ENCODE data around the gene KIF5A. TPM values are rescaled to one million over a fixed set of nuclear protein-coding genes. Genes with fewer than 3 reads are reported as not detected.

The KIF5A gene
- total RNA-seq, 3 donors from 2014 or later (not counting 1 experiment from before 2014, with no cell fraction given) = 0.09 to 0.40 (median 0.16) TPM

GRCh38 chr12:57541001-57541400 is 8.8 kb upstream of the KIF5A start:
- H3K4me3 Mint-ChIP-seq = no peak overlapping the region
- 98% methylated on average over 2 of the region's 2 CpGs for WGBS (ENCODE audit: insufficient coverage)
- ATAC-seq (no peak), DNase-seq (no peak)
- H3K27me3 ChIP-seq (ENCODE audit: control insufficient read depth, insufficient read depth, low read length) = no peaks in the 10 kb centered on the region
- H3K4me1 ChIP-seq (ENCODE audit: control insufficient read depth, insufficient read depth, low read length) = peaks cover 4% of the 10 kb centered on the region
- H3K36me3 Mint-ChIP-seq = no peaks in the 10 kb centered on the region
- H3K9me3 ChIP-seq (ENCODE audit: control insufficient read depth, insufficient read depth, low read length) = no peaks in the 10 kb centered on the region
- intact Hi-C loops (cut with micrococcal nuclease) = no loop called here
- H3K9me3 Mint-ChIP-seq = no peaks in the 10 kb centered on the region
- H3K4me1 Mint-ChIP-seq = peaks cover 15 to 27% of the 10 kb centered on the region in 2 donors
- no peak overlapping the region for H3K27ac Mint-ChIP-seq
- no peak overlapping the region for H3K4me3 ChIP-seq (ENCODE audit: low read length)
- peaks cover 14% of the 10 kb centered on the region for H3K36me3 ChIP-seq (ENCODE audit: control insufficient read depth, insufficient read depth, low read length)
- TF ChIP-seq, protein P1, sequence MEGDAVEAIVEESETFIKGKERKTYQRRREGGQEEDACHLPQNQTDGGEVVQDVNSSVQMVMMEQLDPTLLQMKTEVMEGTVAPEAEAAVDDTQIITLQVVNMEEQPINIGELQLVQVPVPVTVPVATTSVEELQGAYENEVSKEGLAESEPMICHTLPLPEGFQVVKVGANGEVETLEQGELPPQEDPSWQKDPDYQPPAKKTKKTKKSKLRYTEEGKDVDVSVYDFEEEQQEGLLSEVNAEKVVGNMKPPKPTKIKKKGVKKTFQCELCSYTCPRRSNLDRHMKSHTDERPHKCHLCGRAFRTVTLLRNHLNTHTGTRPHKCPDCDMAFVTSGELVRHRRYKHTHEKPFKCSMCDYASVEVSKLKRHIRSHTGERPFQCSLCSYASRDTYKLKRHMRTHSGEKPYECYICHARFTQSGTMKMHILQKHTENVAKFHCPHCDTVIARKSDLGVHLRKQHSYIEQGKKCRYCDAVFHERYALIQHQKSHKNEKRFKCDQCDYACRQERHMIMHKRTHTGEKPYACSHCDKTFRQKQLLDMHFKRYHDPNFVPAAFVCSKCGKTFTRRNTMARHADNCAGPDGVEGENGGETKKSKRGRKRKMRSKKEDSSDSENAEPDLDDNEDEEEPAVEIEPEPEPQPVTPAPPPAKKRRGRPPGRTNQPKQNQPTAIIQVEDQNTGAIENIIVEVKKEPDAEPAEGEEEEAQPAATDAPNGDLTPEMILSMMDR (IDR thresholded peaks at IDR 0.05) = no peak
- H3K27ac ChIP-seq (ENCODE audit: low read length) = no peak overlapping the region
- H3K27me3 Mint-ChIP-seq (ENCODE audit: low read depth in 2 of 2) = no peaks in the 10 kb centered on the region

DNA sequence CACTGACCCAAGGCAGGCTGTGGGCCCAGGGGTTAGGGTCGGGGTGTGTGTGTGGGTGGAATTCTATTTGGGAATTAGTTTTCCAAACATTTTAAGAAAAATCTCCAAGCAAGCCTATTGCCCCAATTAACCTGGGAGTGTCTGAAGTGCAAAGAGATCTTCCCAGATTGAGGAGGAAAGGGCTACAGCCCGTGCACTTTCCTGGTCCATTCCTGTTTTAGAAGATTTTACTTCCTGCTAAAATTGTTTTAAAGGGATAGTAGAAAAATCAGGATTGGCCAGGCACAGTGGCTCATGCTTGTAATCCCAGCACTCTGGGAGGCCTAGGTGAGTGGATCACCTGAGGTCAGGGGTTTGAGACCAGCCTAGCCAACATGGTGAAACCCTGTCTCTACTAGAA is 8.1 kb upstream of the KIF5A start:
- no peak overlapping the region for H3K27ac ChIP-seq (ENCODE audit: low read length)
- peaks cover 14% of the 10 kb centered on the region for H3K36me3 ChIP-seq (ENCODE audit: control insufficient read depth, insufficient read depth, low read length)
- no peaks in the 10 kb centered on the region for H3K27me3 ChIP-seq (ENCODE audit: control insufficient read depth, insufficient read depth, low read length)
- TF ChIP-seq, protein P1 (IDR thresholded peaks at IDR 0.05) = no peak
- H3K4me3 ChIP-seq (ENCODE audit: low read length) = no peak overlapping the region
- no peak overlapping the region for H3K27ac Mint-ChIP-seq
- ATAC-seq = no peak
- H3K4me3 Mint-ChIP-seq = no peak overlapping the region
- 82% methylated on average over 1 of the region's 2 CpGs for WGBS (ENCODE audit: insufficient coverage)
- DNase-seq = no peak
- H3K27me3 Mint-ChIP-seq (ENCODE audit: low read depth in 2 of 2) = no peaks in the 10 kb centered on the region
- no peaks in the 10 kb centered on the region for H3K9me3 ChIP-seq (ENCODE audit: control insufficient read depth, insufficient read depth, low read length)
- no peaks in the 10 kb centered on the region for H3K9me3 Mint-ChIP-seq
- peaks cover 12% of the 10 kb centered on the region for H3K4me1 ChIP-seq (ENCODE audit: control insufficient read depth, insufficient read depth, low read length)
- no peaks in the 10 kb centered on the region for H3K36me3 Mint-ChIP-seq
- intact Hi-C loops (cut with micrococcal nuclease) = no loop called here
- H3K4me1 Mint-ChIP-seq = peaks cover 18 to 35% of the 10 kb centered on the region in 2 donors

DNA sequence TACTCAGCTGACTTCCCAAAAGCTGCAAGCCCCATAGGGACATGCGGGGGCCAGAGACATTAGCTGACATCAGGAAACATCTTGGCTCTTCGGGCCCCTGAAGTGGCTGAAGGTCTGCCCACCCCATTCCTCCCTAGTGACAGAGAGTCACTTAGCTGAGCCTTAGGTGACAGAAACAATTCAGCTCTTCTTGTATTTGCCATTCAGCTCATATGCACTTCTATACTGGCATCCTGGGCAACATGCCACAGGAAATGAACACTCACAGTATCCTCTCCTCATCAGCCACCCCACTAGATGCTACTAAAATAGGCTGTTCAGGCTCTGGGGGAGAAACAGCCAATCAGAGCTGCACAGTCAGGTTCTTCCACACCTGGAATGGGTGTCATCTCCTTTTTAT is 6.3 kb upstream of the KIF5A start:
- H3K27me3 Mint-ChIP-seq (ENCODE audit: low read depth in 2 of 2) = peaks cover 1 to 3% of the 10 kb centered on the region in 2 donors
- WGBS (ENCODE audit: insufficient coverage) = 51% methylated on average over 2 of the region's 2 CpGs
- H3K4me3 Mint-ChIP-seq = no peak overlapping the region
- ATAC-seq (no peak), DNase-seq (no peak)
- no peaks in the 10 kb centered on the region for H3K9me3 Mint-ChIP-seq
- Histone ChIP-seq H3K4me3 (ENCODE audit: low read length) (no peak overlapping the region), H3K9me3 (ENCODE audit: control insufficient read depth, insufficient read depth, low read length) (no peaks in the 10 kb centered on the region), H3K36me3 (ENCODE audit: control insufficient read depth, insufficient read depth, low read length) (peaks cover 7% of the 10 kb centered on the region), H3K27me3 (ENCODE audit: control insufficient read depth, insufficient read depth, low read length) (no peaks in the 10 kb centered on the region), H3K4me1 (ENCODE audit: control insufficient read depth, insufficient read depth, low read length) (peaks cover 16% of the 10 kb centered on the region), H3K27ac (ENCODE audit: low read length) (no peak overlapping the region)
- H3K27ac Mint-ChIP-seq = peak overlapping the region in 1 of 2 donors; percentile 48
- TF ChIP-seq, protein P1 (IDR thresholded peaks at IDR 0.05) = no peak
- no peaks in the 10 kb centered on the region for H3K36me3 Mint-ChIP-seq
- peaks cover 27 to 37% of the 10 kb centered on the region in 2 donors for H3K4me1 Mint-ChIP-seq
- intact Hi-C loops (cut with micrococcal nuclease) = no loop called here

- Histone ChIP-seq H3K4me1 (ENCODE audit: control insufficient read depth, insufficient read depth, low read length) (peaks cover 26% of the 10 kb centered on the region), H3K27me3 (ENCODE audit: control insufficient read depth, insufficient read depth, low read length) (peaks cover 14% of the 10 kb centered on the region), H3K36me3 (ENCODE audit: control insufficient read depth, insufficient read depth, low read length) (peaks cover 3% of the 10 kb centered on the region), H3K27ac (ENCODE audit: low read length) (peak overlapping the region; percentile 82), H3K4me3 (ENCODE audit: low read length) (peak overlapping the region; percentile 98), H3K9me3 (ENCODE audit: control insufficient read depth, insufficient read depth, low read length) (no peaks in the 10 kb centered on the region)
- Mint-ChIP-seq H3K4me1 (peaks cover 27 to 47% of the 10 kb centered on the region in 2 donors), H3K27ac (peak overlapping the region; percentile 86 to 95), H3K27me3 (ENCODE audit: low read depth in 2 of 2) (peaks cover 6 to 21% of the 10 kb centered on the region in 2 donors), H3K4me3 (peak overlapping the region; percentile 90), H3K9me3 (no peaks in the 10 kb centered on the region), H3K36me3 (no peaks in the 10 kb centered on the region)
- 89% methylated on average over 15 of the region's 15 CpGs for WGBS (ENCODE audit: insufficient coverage)
- intact Hi-C loops (cut with micrococcal nuclease) = no loop called here
- TF ChIP-seq, protein P1 (IDR thresholded peaks at IDR 0.05) = no peak
- ATAC-seq (no peak), DNase-seq (no peak)
Observed at GRCh38 chr12:57545809-57546437, 3.9 kb upstream of the KIF5A start.
